Glutamatergic neuron (in vitro differentiated cells): ENCODE measurements around the gene TBC1D30. TPM values are rescaled to one million over a fixed set of nuclear protein-coding genes. Genes with fewer than 3 reads are reported as not detected.
"Not testable (repeated sequence)": the region's sequence is repeated elsewhere in the genome, so short reads cannot be mapped to it uniquely, and the experiment has no call there.

ENCODE experiments used
- DNase-seq: peaks from one replicate; pipeline ENCODE4 v3.0.0; 2022
- H3K27ac Mint-ChIP-seq: one replicate; pipeline ENCODE4 v1.8.0; 2020; ENCODE audit warnings: mild to moderate bottlenecking, mixed read lengths, inconsistent platforms; ENCODE audit not compliant: unreplicated experiment
- H3K27me3 Mint-ChIP-seq: one replicate; pipeline ENCODE4 v1.8.0; 2020; ENCODE audit warnings: mild to moderate bottlenecking, moderate library complexity, mixed read lengths, inconsistent platforms; ENCODE audit not compliant: unreplicated experiment
- H3K36me3 Mint-ChIP-seq: one replicate; pipeline ENCODE4 v1.8.0; 2020; ENCODE audit warnings: mild to moderate bottlenecking, mixed read lengths, inconsistent platforms; ENCODE audit not compliant: unreplicated experiment
- H3K4me1 Mint-ChIP-seq: one replicate; pipeline ENCODE4 v1.8.0; 2020; ENCODE audit warnings: mild to moderate bottlenecking, low read depth, mixed read lengths, inconsistent platforms; ENCODE audit not compliant: unreplicated experiment
- H3K4me3 Mint-ChIP-seq: one replicate; pipeline ENCODE4 v1.8.0; 2020; ENCODE audit warnings: mild to moderate bottlenecking, mixed read lengths, inconsistent platforms; ENCODE audit not compliant: unreplicated experiment
- H3K9me3 Mint-ChIP-seq: one replicate; pipeline ENCODE4 v1.8.0; 2020; ENCODE audit warnings: mild to moderate bottlenecking, moderate library complexity, mixed read lengths, inconsistent platforms; ENCODE audit not compliant: unreplicated experiment
- CTCF ChIP-seq: fragments of 200-600 bp; sonication (generic); IDR thresholded peaks from one replicate; pipeline ENCODE4 v1.5.0; 2021; ENCODE audit not compliant: partially characterized antibody, unreplicated experiment
- total RNA-seq: library from RNA; stranded (reverse); fragmentation: NEBNext Ultra II Directional; extraction: Animal tissue kit (Norgen Biotek cat#: 25700); gene quantifications from one replicate; pipeline ENCODE4 v1.2.1, GENCODE V29; 2021; ENCODE audit not compliant: unreplicated experiment

The TBC1D30 gene
- total RNA-seq, 1 donor from 2014 or later, result 15.2 TPM

- H3K9me3 Mint-ChIP-seq, result no peaks in the 10 kb centered on the region
- H3K27ac Mint-ChIP-seq, result no peak overlapping the region
- no peak for DNase-seq
- H3K4me1 Mint-ChIP-seq, result no peaks in the 10 kb centered on the region
- no peak for TF ChIP-seq CTCF
- no peaks in the 10 kb centered on the region for H3K27me3 Mint-ChIP-seq
- peaks cover 6% of the 10 kb centered on the region for H3K36me3 Mint-ChIP-seq
- H3K4me3 Mint-ChIP-seq, result no peak overlapping the region
Measured at GRCh38 chr12:64835901-64836300, 11.5 kb downstream of the TBC1D30 start.

DNA sequence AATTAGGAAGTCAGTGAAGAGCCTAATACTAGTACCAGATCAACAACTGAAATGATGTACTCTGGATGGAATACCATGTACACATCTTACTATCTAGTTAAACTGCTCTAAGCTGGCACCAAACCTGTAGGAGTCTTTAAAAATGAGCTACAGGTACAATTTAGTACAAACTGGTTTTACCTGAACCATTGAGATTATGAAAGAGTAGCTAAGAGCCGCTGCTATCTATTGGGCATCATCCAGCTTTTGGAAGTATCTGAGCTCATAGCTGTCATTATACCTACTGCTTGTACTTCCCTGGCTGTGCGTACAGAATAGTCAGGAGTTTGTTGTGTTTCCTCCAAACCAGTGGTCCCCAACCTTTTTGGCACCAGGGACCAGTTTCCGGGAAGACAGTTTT is 12.4 kb downstream of the TBC1D30 start:
- no peak for TF ChIP-seq CTCF
- H3K36me3 Mint-ChIP-seq, result peaks cover 6% of the 10 kb centered on the region
- no peaks in the 10 kb centered on the region for H3K27me3 Mint-ChIP-seq
- H3K4me3 Mint-ChIP-seq, result no peak overlapping the region
- H3K9me3 Mint-ChIP-seq, result no peaks in the 10 kb centered on the region
- no peak overlapping the region for H3K27ac Mint-ChIP-seq
- DNase-seq, result no peak
- H3K4me1 Mint-ChIP-seq, result no peaks in the 10 kb centered on the region

- TF ChIP-seq CTCF, result no peak
- no peak for DNase-seq
- no peaks in the 10 kb centered on the region for H3K4me1 Mint-ChIP-seq
- no peaks in the 10 kb centered on the region for H3K27me3 Mint-ChIP-seq
- no peak overlapping the region for H3K4me3 Mint-ChIP-seq
- H3K27ac Mint-ChIP-seq, result no peak overlapping the region
- peaks cover 6% of the 10 kb centered on the region for H3K36me3 Mint-ChIP-seq
- H3K9me3 Mint-ChIP-seq, result no peaks in the 10 kb centered on the region
Measured at GRCh38 chr12:64837427-64837826, 13.0 kb downstream of the TBC1D30 start.

DNA sequence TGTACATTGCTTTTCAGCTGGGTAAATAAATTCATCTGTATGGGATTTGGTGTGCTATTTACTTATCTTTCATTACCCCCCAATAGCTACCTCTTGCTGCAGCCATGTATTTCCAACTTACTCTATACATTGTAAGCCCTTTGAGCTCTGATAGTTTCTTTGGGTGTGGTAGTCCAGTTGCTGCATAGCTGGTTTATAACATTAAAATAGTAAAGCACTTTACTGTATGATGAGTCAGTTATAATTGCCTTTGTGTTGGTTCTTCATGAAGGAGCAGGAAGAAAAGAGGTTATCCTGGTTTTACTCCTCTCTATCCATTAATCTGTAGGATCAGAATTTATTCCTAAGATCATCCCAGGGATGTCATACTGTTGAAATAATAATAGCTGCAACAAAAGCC is 15.7 kb downstream of the TBC1D30 start:
- Mint-ChIP-seq H3K9me3 (no peaks in the 10 kb centered on the region), H3K36me3 (no peaks in the 10 kb centered on the region), H3K4me3 (no peak overlapping the region), H3K27me3 (no peaks in the 10 kb centered on the region), H3K27ac (no peak overlapping the region), H3K4me1 (no peaks in the 10 kb centered on the region)
- TF ChIP-seq CTCF, result no peak
- no peak for DNase-seq

GRCh38 chr12:64840949-64841717 is 16.7 kb downstream of the TBC1D30 start:
- no peak for TF ChIP-seq CTCF
- Mint-ChIP-seq H3K4me3 (no peak overlapping the region), H3K36me3 (no peaks in the 10 kb centered on the region), H3K9me3 (no peaks in the 10 kb centered on the region), H3K27me3 (no peaks in the 10 kb centered on the region), H3K27ac (no peak overlapping the region), H3K4me1 (no peaks in the 10 kb centered on the region)
- DNase-seq, result no peak

- not testable (repeated sequence) for H3K27me3 Mint-ChIP-seq, H3K4me3 Mint-ChIP-seq, H3K4me1 Mint-ChIP-seq, H3K9me3 Mint-ChIP-seq, DNase-seq, H3K27ac Mint-ChIP-seq
- H3K36me3 Mint-ChIP-seq, result peaks cover 25% of the 10 kb centered on the region
Measured at GRCh38 chr12:64848409-64848808, 24.0 kb downstream of the TBC1D30 start.
